Measurements from ENCODE around the gene ZNF175. TPM values are rescaled to one million over a fixed set of nuclear protein-coding genes. Genes with fewer than 3 reads are reported as not detected.
A peak's percentile ranks its signal among the peaks of the same experiment; 100 is the strongest.

ZNF175 gene
- polyA plus RNA-seq, 3 donors, result 0.39 to 2.4 (median 0.82) TPM

DNA sequence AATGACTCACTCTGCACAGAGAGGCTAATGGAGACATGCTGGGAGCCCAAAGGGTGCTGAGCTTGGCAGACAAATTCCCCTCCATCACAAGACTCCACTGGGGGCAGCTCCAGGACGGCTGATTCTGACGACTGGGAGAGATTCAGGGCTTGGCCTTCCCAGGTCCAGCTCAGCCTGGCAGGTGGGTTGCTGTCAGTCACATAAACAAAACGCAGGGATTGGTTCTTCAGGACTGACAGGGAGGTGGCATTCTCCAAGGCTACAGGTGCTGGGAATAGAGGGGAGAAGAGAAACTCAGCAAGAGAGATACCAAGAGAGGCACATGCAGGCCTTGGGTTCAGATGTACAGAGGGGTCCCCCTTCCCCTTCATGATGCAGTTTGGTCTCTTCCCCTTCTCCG is 10.7 kb upstream of the ZNF175 start:
- WGBS (ENCODE audit: insufficient coverage), result 17% methylated on average over 3 of the region's 4 CpGs
- Histone ChIP-seq H3K4me2 (replicated peaks; ENCODE audit: extremely low read depth, low read length, poor library complexity, severe bottlenecking) (no peak overlapping the region), H3K4me3 (replicated peaks in 1 of 3; ENCODE audit: low read depth in 2 of 3, low read length in 3 of 3) (no peak overlapping the region), H3K27me3 (ENCODE audit: control insufficient read depth in 2 of 2, insufficient read depth in 2 of 2, low read length in 2 of 2) (peaks cover 11 to 20% of the 10 kb centered on the region in 2 donors), H4K20me1 (ENCODE audit: insufficient read depth, low read length) (no peaks in the 10 kb centered on the region), H3K79me2 (ENCODE audit: insufficient read depth, low read length) (no peaks in the 10 kb centered on the region), H3K36me3 (replicated peaks in 1 of 2; ENCODE audit: control insufficient read depth in 1 of 2, insufficient read depth in 2 of 2, low read length in 2 of 2) (no peaks in the 10 kb centered on the region), H2AFZ (ENCODE audit: insufficient read depth, low read depth, low read length, poor library complexity, severe bottlenecking) (no peak overlapping the region), H3K9ac (ENCODE audit: insufficient read depth, low read length, poor library complexity, severe bottlenecking) (no peak overlapping the region), H3K9me3 (replicated peaks in 1 of 2; ENCODE audit: control insufficient read depth in 1 of 2, insufficient read depth in 1 of 2, low read length in 2 of 2) (no peaks in the 10 kb centered on the region), H3K4me1 (ENCODE audit: control insufficient read depth in 1 of 2, insufficient read depth in 2 of 2, low read length in 2 of 2) (peaks cover 26 to 37% of the 10 kb centered on the region in 2 donors), H3K27ac (ENCODE audit: low read depth in 1 of 2, low read length in 2 of 2) (no peak overlapping the region)
- Mint-ChIP-seq H3K27ac (no peak overlapping the region), H3K4me1 (peaks cover 37% of the 10 kb centered on the region), H3K4me3 (no peak overlapping the region), H3K27me3 (ENCODE audit: low read depth in 3 of 3) (peaks cover 17 to 40% (median 28%) of the 10 kb centered on the region in 3 donors), H3K9me3 (no peaks in the 10 kb centered on the region), H3K36me3 (no peaks in the 10 kb centered on the region)
- TF ChIP-seq CTCF (IDR thresholded peaks at IDR 0.05), result no peak
- DNase-seq, result no peak
- intact Hi-C loops (cut with micrococcal nuclease), result no loop called here

- peak overlapping the region; percentile 17 for H3K4me2 ChIP-seq (replicated peaks; ENCODE audit: extremely low read depth, low read length, poor library complexity, severe bottlenecking)
- no peaks in the 10 kb centered on the region for H3K36me3 ChIP-seq (replicated peaks in 1 of 2; ENCODE audit: control insufficient read depth in 1 of 2, insufficient read depth in 2 of 2, low read length in 2 of 2)
- no peak for TF ChIP-seq CTCF (IDR thresholded peaks at IDR 0.05)
- H3K9ac ChIP-seq (ENCODE audit: insufficient read depth, low read length, poor library complexity, severe bottlenecking), result no peak overlapping the region
- Mint-ChIP-seq H3K4me1 (peaks cover 36% of the 10 kb centered on the region), H3K36me3 (no peaks in the 10 kb centered on the region), H3K4me3 (peak overlapping the region in 1 of 2 donors; percentile 32), H3K9me3 (peaks cover 0 to 1% (median 0%) of the 10 kb centered on the region in 7 donors), H3K27me3 (ENCODE audit: low read depth in 3 of 3) (peaks cover 10 to 20% (median 17%) of the 10 kb centered on the region in 3 donors), H3K27ac (peak overlapping the region in 3 of 7 donors; percentile 2 to 45 (median 18))
- intact Hi-C loops (cut with micrococcal nuclease), result no loop called here
- H3K27ac ChIP-seq (ENCODE audit: low read depth in 1 of 2, low read length in 2 of 2), result no peak overlapping the region
- H4K20me1 ChIP-seq (ENCODE audit: insufficient read depth, low read length), result no peaks in the 10 kb centered on the region
- peak overlapping the region in 1 of 3 experiments; percentile 43 for H3K4me3 ChIP-seq (replicated peaks in 1 of 3; ENCODE audit: low read depth in 2 of 3, low read length in 3 of 3)
- H3K9me3 ChIP-seq (replicated peaks in 1 of 2; ENCODE audit: control insufficient read depth in 1 of 2, insufficient read depth in 1 of 2, low read length in 2 of 2), result no peaks in the 10 kb centered on the region
- H2AFZ ChIP-seq (ENCODE audit: insufficient read depth, low read depth, low read length, poor library complexity, severe bottlenecking), result no peak overlapping the region
- peaks cover 24 to 34% of the 10 kb centered on the region in 2 donors for H3K4me1 ChIP-seq (ENCODE audit: control insufficient read depth in 1 of 2, insufficient read depth in 2 of 2, low read length in 2 of 2)
- H3K79me2 ChIP-seq (ENCODE audit: insufficient read depth, low read length), result no peaks in the 10 kb centered on the region
- H3K27me3 ChIP-seq (ENCODE audit: control insufficient read depth in 2 of 2, insufficient read depth in 2 of 2, low read length in 2 of 2), result no peaks in the 10 kb centered on the region
- peak; percentile 18 to 44 (median 37) for DNase-seq
- WGBS (ENCODE audit: insufficient coverage), result 20% methylated on average over 4 of the region's 6 CpGs
Measured at GRCh38 chr19:51564791-51565190, 6.3 kb upstream of the ZNF175 start.
